MV-4-11 (cell line): ENCODE measurements around the gene CBX7.

ENCODE experiments used
- DNase-seq: peaks from one replicate; lab custom pipeline; 2025; lab: John Stamatoyannopoulos, UW

The CBX7 gene

DNA sequence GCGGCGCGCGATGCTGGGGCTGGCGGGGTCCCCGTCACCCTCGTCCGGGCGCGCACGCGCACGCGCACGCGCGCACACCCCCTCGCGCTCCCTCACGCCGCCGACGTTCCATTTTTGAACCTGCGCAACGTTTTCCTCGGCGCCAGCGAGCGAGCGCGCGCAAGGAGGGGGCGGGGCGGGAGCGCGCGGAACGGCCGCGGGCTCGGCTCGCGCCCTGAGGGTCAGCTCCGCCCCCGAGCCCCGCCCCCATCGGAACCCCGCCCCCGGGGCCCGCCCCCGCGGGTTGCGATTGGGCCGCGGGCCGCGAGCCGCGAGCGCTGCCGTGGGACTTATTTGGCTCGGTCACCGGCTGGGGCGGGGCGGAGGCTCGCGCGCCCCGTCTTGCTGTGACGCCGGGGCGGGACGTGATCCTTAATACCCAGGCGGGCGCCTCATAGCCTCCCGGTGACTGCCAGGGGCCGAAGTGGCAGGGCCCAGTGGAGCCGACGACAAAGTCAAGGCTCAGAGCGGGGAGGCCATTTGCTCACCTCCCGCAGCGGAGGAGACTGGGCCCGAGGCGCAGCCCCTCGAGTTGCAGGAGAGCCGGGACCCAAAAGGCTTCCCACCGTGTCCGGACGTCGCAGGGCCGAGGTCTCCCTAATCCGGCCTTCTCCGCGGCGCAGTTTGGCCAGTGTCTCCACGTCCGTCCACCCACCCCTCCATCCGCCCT lies at the start of gene CBX7:
CBX7 (minus strand) TSS at position 170 of the 709 bp plus-strand sequence. CDS start 236 bp downstream, outside the sequence.
- DNase-seq, result peak; percentile 80

- DNase-seq, result no peak
Measured at GRCh38 chr22:39197578-39197977, 45.1 kb upstream of the CBX7 start.

DNA sequence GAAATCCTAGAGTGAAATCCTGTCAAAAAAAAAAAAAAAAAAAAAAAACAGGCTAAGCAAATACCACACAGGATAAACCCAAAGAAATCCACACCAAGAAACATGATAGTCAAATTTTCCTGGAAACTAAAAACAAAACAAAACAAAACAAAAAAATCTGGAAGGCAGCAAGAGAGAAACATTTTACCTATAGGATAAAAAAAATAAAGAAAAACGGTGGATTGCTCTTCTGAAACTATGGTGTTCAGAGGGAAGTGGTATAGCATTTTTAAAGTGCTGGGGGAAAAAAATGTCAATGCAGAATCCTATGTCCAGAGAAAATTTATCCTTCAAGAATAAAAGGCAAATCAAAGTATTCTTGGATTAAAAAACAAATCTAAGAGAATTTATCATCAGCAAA lies 41.6 kb upstream of the CBX7 start:
- no peak for DNase-seq

GRCh38 chr22:39188809-39189208 lies 36.3 kb upstream of the CBX7 start:
- DNase-seq, result no peak

- DNase-seq, result no peak
Measured at GRCh38 chr22:39185601-39186012, 33.1 kb upstream of the CBX7 start.

GRCh38 chr22:39184586-39185577 lies 32.4 kb upstream of the CBX7 start:
- no peak for DNase-seq

- no peak for DNase-seq
Measured at GRCh38 chr22:39183991-39184585, 31.6 kb upstream of the CBX7 start.

DNA sequence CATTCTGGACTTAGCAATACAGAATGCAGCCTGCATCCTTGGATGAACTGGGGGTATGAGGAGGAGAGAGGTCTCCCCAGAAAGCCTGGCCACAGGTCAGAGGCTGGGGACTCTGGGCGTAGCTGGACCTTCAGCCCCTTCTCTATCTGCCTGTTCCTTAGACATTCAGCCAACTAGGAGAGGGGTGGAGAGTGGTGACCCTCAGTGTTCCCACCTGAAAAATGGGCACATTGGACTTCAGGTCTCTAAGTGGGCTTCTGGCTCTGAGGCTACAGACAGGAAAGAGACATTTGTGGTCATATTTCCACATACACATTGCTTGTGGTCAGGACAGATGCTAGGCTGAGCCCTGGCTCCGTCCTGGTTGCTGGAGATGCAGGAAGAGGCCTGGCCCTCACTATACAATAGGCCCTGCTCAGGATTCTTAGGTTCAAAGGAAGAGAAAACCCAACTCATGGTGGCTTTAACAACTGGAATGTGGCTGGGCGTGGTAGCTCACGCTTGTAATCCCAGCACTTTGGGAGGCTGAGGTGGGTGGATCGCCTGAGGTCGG lies 30.1 kb upstream of the CBX7 start:
- DNase-seq, result peak; percentile 73

GRCh38 chr22:39181778-39182177 lies 29.3 kb upstream of the CBX7 start:
- no peak for DNase-seq

DNA sequence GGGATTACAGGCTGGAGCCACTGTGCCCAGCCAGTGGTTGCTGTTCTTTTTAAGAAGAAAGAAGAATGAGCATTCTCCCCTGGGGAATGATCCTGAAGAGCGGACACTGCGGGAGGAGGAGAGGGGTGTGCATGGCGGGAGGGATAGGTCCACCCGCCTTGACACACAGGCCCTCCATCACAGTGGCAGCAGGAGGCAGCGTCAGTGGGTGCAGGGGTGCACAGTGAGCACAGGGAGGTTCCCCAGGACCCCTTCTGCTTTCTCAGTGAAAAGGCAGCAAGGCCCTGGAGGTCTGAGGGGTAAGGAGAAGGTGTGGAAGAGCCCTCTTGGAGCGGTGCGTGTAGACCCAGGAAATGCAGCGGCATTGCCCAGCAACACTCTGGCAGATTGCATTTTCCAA lies 28.9 kb upstream of the CBX7 start:
- DNase-seq, result no peak

DNA sequence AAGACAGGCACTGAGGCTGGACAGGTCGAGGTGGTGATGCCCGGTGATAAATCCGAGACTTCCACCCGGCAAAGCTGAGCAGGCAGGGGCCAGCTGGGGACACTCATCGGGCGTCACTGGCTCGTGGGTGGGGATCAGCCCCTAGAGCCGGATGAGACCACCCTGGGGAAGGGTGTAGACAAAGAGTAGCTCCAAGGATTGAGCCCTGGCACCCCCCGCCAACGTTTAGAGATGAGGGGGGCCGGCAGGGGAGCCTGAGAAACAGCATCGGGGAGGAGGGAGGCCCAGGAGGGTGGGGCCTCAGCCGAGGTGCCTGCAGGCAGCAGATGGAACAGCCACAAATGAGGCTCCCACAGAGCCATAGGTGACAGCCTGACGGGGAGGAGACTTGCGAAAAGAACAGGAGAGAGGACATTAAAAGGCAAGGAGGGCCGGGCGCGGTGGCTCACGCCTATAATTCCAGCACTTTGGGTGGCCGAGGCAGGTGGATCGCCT lies 27.4 kb upstream of the CBX7 start:
- DNase-seq, result no peak

GRCh38 chr22:39179401-39179827 lies 26.9 kb upstream of the CBX7 start:
- no peak for DNase-seq

GRCh38 chr22:39178206-39179111 lies 26.0 kb upstream of the CBX7 start:
- DNase-seq, result no peak

DNA sequence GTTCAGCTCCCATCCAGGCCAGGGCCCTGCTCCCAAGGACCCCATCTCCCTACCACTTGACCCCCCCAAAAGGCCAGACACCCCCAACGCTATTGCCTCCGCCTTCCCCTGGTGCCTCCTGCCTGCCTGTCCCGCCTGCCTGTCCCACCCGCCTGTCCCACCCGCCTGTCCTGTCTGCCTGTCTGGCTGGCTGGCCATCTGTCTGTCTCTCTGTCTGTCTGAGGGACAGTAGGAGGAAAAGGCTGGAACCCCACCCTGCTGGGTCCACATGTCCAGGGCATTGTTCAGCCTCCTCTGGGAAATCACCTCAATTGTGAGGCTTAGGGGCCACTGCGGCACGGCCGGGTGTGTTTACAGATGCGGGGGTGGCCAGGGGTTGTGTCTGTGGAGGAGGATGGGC lies 25.3 kb upstream of the CBX7 start:
- no peak for DNase-seq

DNA sequence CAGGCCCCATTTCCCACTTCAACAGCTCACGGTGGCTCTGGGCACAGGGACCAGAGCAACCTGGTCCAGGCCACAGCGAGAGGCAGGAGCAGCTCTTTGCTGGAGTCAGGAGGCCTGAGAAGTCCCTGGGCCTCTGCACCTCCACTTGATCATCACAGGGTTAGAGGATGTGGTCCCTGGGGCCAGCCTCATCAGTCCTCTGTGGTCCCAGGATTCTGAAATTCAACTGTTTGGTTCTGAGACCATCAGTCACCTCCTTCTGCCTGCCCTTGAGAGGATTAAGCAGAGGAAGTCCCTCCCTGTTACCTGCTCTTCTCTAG lies 24.9 kb upstream of the CBX7 start:
- DNase-seq, result no peak

- no peak for DNase-seq
Measured at GRCh38 chr22:39176714-39177455, 24.4 kb upstream of the CBX7 start.

- DNase-seq, result no peak
Measured at GRCh38 chr22:39176143-39176713, 23.7 kb upstream of the CBX7 start.

GRCh38 chr22:39175353-39176142 lies 23.1 kb upstream of the CBX7 start:
- DNase-seq, result no peak
